Activated B cell treated with CpG ODN at 0.5 μM for 24 hours (primary cell): ENCODE measurements around the gene WDR45. TPM values are rescaled to one million over a fixed set of nuclear protein-coding genes. Genes with fewer than 3 reads are reported as not detected.

Source experiments
- ATAC-seq: fragments of 200-7000 bp; cut with Tn5 transposase; one replicate; pipeline ENCODE4 v1.10.0; 2021; ENCODE audit warnings: low read depth, mild to moderate bottlenecking, moderate library complexity
- CTCF ChIA-PET: fragments of 350-600 bp; sonication (Branson Sonifier 250); formaldehyde crosslinking; loops from one replicate; lab custom pipeline; 2021; ENCODE audit warnings: antibody characterized with exemption; lab: Charles Lee
- POLR2A ChIA-PET: fragments of 350-600 bp; sonication (Branson Sonifier 250); formaldehyde crosslinking; loops from one replicate; lab custom pipeline; 2021; ENCODE audit warnings: antibody characterized with exemption; lab: Charles Lee
- DNase-seq: peaks from one replicate; pipeline ENCODE4 v3.0.0; 2022
- H3K27ac Mint-ChIP-seq: one replicate; pipeline ENCODE4 v1.8.0; 2020; ENCODE audit warnings: mixed read lengths
- H3K27me3 Mint-ChIP-seq: one replicate; pipeline ENCODE4 v1.8.0; 2021; ENCODE audit warnings: mixed read lengths
- H3K36me3 Mint-ChIP-seq: one replicate; pipeline ENCODE4 v1.8.0; 2021; ENCODE audit warnings: low read depth, mixed read lengths
- H3K4me1 Mint-ChIP-seq: one replicate; pipeline ENCODE4 v1.8.0; 2021; ENCODE audit warnings: mixed read lengths
- H3K4me3 Mint-ChIP-seq: one replicate; pipeline ENCODE4 v1.8.0; 2020; ENCODE audit warnings: mild to moderate bottlenecking, mixed read lengths
- H3K9me3 Mint-ChIP-seq: one replicate; pipeline ENCODE4 v1.8.0; 2020; ENCODE audit warnings: mixed read lengths
- CTCF ChIP-seq: fragments of 200-600 bp; IDR thresholded peaks from one replicate; pipeline ENCODE4 v1.8.0; 2022; ENCODE audit warnings: antibody characterized with exemption, mild to moderate bottlenecking
- intact Hi-C: fragments of 100-400 bp; cut with micrococcal nuclease; formaldehyde crosslinking; loops from one replicate; pipeline ENCODE4 v1.15.1; 2024
- total RNA-seq: library from RNA; stranded (reverse); gene quantifications from 2 replicates; pipeline ENCODE4 v1.2.3, GENCODE V29; 2022

Gene WDR45
- total RNA-seq, 1 donor from 2014 or later = 55.8 TPM

GRCh38 chrX:49071877-49072711, 7.6 kb downstream of the WDR45 start:
- no peaks in the 10 kb centered on the region for H3K9me3 Mint-ChIP-seq
- no peak overlapping the region for H3K4me3 Mint-ChIP-seq
- POLR2A ChIA-PET = no interaction called here
- CTCF ChIA-PET = no interaction called here
- DNase-seq = no peak
- no peak for ATAC-seq
- H3K27ac Mint-ChIP-seq = no peak overlapping the region
- no peaks in the 10 kb centered on the region for H3K27me3 Mint-ChIP-seq
- no peak for TF ChIP-seq CTCF
- intact Hi-C loops = loop anchor here (10.0 kb wide), 1 partner anchor 267 kb away; the partner anchor contains the start of gene HDAC6
- peaks cover 17% of the 10 kb centered on the region for H3K4me1 Mint-ChIP-seq
- H3K36me3 Mint-ChIP-seq = peaks cover 12% of the 10 kb centered on the region

GRCh38 chrX:49070988-49071387, 8.7 kb downstream of the WDR45 start:
- H3K27ac Mint-ChIP-seq = no peak overlapping the region
- peaks cover 7% of the 10 kb centered on the region for H3K36me3 Mint-ChIP-seq
- CTCF ChIA-PET = no interaction called here
- ATAC-seq (no peak), DNase-seq (no peak)
- no peaks in the 10 kb centered on the region for H3K27me3 Mint-ChIP-seq
- H3K4me3 Mint-ChIP-seq = no peak overlapping the region
- peaks cover 17% of the 10 kb centered on the region for H3K4me1 Mint-ChIP-seq
- no peaks in the 10 kb centered on the region for H3K9me3 Mint-ChIP-seq
- TF ChIP-seq CTCF = no peak
- intact Hi-C loops = loop anchor here (10.0 kb wide), 1 partner anchor 266 kb away; the partner anchor contains the start of gene HDAC6
- POLR2A ChIA-PET = interaction anchor here (0.6 to 1.4 kb wide), 2 partner anchors 9 to 84 kb away, joined by 7 to 13 read pairs; partner anchors contain the start of gene WDR45

- Mint-ChIP-seq H3K9me3 (no peaks in the 10 kb centered on the region), H3K4me1 (peaks cover 11% of the 10 kb centered on the region), H3K4me3 (no peak overlapping the region), H3K27ac (no peak overlapping the region), H3K36me3 (peaks cover 12% of the 10 kb centered on the region), H3K27me3 (no peaks in the 10 kb centered on the region)
- DNase-seq (no peak), ATAC-seq (no peak)
- ChIA-PET POLR2A (no interaction called here), CTCF (no interaction called here)
- TF ChIP-seq CTCF = no peak
- intact Hi-C loops = no loop called here
These were observed 10.6 kb downstream of the WDR45 start for GRCh38 chrX:49069038-49069437.

GRCh38 chrX:49067285-49068120, 12.2 kb downstream of the WDR45 start:
- Mint-ChIP-seq H3K27ac (no peak overlapping the region), H3K27me3 (no peaks in the 10 kb centered on the region), H3K36me3 (peaks cover 12% of the 10 kb centered on the region), H3K9me3 (no peaks in the 10 kb centered on the region), H3K4me1 (no peaks in the 10 kb centered on the region), H3K4me3 (no peak overlapping the region)
- DNase-seq (no peak), ATAC-seq (no peak)
- intact Hi-C loops = no loop called here
- CTCF ChIA-PET = no interaction called here
- no peak for TF ChIP-seq CTCF
- POLR2A ChIA-PET = no interaction called here

GRCh38 chrX:49066690-49067089, 13.0 kb downstream of the WDR45 start:
- no peaks in the 10 kb centered on the region for H3K4me1 Mint-ChIP-seq
- H3K9me3 Mint-ChIP-seq = no peaks in the 10 kb centered on the region
- H3K36me3 Mint-ChIP-seq = peaks cover 14% of the 10 kb centered on the region
- no peak overlapping the region for H3K27ac Mint-ChIP-seq
- ChIA-PET CTCF (no interaction called here), POLR2A (no interaction called here)
- TF ChIP-seq CTCF = no peak
- H3K27me3 Mint-ChIP-seq = no peaks in the 10 kb centered on the region
- intact Hi-C loops = no loop called here
- DNase-seq (no peak), ATAC-seq (no peak)
- H3K4me3 Mint-ChIP-seq = no peak overlapping the region
